NCI-H2171 (cell line): ENCODE measurements around the gene LEFTY2.
"Not testable (repeated sequence)": the region's sequence is repeated elsewhere in the genome, so short reads cannot be mapped to it uniquely, and the experiment has no call there.

Source experiments
- DNase-seq: peaks from one replicate; lab custom pipeline; 2025; lab: John Stamatoyannopoulos, UW

The LEFTY2 gene

DNA sequence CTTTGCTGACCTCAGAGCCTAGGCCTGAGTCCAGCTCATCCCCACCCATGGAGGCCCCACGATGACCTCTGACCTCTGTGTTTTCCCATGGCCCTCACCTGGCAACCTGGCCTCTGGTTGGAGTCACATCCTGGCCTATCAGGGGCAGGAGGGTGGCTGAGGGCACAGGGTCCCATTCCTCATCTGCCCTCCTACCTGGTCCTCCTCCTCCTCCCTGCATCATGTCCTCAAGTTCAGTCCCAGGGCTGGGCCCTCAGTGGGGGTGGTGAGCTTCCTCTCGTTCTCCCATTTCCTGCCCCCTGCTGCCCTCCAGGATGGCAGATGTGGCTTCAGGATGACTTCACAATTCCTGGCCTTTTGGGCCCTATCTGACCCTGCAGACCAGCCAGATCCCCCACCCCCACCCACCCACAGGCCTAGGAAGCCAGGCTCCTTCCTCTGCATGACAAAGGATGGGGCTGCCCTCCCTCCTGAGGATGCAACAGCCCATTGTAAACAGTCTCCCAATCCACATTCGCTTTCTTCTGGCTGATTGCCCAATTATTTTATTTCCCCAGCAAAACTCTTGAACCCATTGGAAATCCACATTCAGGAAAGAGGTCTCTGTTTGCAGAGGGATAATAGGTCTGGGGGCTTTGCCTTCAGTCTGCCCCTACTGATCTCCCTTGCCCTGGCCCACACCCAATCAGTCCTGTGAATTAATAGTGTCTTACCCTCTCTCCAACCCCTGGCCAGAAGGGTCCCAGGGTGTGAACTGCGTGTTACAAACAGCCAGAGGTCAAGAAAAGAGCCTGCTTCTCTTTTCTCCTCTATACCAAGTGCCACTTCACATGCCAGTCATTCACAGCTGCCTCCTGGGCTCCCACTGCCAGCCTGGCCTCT is 41.7 kb downstream of the LEFTY2 start:
- no peak for DNase-seq

DNA sequence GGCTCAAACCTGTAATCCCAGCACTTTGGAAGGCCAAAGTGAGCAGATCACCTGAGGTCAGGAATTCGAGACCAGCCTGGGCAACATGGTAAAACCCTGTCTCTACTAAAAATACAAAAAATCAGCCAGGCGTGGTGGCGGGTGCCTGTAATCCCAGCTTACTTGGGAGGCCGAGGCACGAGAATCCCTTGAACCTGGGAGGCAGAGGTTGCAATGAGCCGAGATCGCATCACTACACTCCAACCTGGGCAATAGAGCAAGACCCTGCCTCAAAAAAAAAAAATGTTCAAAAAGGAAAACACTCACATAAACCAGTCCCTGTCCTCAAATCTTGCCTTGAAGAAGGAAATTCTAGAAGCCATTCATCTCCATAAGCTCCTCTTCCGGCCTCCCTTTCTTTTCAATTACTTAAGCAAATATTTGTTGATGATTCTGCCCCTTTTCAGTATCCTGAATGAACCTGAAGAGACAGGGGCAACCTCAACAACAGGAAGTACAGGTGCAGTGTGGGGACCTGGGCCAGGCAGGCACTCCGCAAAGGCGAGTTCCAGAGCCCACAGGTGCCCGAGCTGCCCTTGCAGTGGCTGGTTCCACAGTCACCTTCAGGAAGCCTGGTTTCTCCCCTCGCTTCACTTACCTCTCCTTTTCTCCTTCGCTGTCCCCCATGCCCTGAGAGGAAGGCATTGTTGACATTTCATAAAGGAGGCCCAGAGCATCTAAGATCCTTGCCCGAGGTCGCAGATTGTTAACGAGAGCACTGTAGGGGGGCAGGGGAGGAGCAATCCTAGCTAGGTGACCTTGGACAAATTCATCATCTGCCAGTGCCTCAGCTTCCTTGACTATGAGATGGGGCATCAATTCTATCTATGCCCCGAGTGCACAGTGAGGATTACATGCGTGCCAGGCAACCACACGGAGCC is 43.2 kb downstream of the LEFTY2 start:
- DNase-seq, result no peak

DNA sequence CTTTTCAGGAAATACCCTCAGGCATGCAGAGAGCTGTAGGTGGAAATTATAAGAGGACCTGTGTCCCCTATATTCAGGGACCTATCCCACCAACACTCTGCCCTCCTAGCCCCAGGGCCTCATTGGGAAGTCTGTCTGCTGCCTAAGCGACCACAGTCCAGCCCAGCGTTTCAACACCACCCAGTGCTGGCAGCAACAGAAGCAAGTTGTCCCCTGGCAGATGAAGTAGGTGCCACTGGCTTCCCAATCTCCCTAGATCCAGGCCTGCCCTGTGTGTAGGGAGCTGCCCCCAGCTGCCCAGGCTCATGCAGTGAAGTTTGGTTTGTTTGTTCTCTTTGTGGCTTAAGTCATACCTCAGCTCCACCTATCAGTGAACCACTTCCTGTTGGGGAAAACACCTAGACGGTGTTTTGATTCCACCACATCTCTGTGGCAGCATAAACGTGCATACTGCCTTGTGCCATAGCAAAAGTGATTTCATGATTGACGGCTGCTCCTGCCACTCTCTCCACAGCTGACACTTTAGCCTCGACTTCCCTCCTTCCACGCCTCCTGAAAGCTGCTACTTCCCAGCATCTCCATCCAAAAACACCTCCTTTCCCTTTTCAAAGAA is 44.0 kb downstream of the LEFTY2 start:
- no peak for DNase-seq

DNA sequence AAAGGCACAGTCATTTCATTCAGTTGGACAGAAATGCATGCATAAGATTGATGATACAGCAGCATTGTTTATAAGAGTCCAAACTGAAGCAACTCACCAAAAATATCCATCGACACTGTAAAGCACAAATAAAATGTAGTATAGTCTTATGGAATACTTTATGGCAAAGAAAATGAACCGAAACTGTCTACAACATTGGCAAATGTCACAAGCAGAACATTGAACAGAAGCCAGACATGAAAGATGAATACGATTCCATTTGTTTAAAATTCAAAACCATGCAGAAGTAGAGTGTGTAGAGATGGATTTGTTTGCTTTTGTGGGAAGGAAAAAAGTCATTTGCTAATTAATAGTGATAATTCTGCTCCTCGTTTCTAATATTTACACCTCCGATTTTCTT is 44.5 kb downstream of the LEFTY2 start:
- no peak for DNase-seq

DNA sequence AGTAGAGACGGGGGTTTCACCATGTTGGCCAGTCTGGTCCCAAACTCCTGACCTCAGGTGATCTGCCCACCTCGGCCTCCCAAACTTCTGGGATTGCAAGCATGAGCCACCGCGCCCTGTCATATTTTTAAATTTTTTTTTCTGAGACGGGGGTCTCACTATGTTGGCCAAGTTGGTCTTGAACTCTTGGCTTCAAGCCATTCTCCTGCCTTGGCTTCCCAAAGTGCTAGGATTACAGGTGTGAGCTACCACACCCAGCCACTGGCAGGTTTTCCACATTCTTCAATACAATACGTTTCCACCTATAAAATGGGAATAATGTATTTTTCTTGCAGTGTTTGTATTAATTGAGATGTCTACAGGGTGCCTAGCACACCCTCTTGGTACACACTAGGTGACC is 48.7 kb downstream of the LEFTY2 start:
- no peak for DNase-seq

DNA sequence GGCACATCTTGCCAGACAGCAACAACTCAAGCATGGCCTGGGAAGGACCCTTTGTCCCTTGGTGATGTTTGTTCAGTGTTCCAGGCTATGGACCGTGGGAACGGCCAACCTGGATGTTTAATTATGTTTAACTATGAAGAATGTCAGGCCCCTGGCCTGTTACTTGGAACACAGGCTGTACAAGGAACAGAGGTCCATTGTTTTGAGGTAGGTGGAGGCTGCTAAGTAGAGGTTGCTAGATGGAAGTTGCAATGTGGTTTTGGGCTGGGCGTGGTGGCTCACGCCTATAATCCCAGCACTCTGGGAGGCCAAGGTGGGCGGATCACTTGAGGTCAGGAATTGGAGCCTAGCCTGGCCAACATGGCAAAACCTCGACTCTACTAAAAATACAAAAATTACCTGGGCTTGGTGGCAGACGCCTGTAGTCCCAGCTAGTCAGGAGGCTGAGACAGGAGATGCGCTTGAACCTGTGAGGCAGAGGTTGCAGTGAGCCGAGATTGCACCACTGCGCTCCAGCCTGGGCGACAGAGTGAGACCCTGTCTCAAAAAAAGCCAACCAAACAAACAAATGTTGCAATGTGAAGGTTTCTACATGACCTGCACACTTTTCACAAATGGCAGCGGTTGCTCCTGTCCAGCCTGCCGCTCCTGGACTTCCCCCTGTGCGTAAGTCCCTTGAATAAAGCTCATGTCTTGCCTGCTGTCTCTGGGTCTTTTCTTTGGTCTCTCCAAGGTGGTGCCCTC is 49.6 kb downstream of the LEFTY2 start:
- DNase-seq, result no peak

DNA sequence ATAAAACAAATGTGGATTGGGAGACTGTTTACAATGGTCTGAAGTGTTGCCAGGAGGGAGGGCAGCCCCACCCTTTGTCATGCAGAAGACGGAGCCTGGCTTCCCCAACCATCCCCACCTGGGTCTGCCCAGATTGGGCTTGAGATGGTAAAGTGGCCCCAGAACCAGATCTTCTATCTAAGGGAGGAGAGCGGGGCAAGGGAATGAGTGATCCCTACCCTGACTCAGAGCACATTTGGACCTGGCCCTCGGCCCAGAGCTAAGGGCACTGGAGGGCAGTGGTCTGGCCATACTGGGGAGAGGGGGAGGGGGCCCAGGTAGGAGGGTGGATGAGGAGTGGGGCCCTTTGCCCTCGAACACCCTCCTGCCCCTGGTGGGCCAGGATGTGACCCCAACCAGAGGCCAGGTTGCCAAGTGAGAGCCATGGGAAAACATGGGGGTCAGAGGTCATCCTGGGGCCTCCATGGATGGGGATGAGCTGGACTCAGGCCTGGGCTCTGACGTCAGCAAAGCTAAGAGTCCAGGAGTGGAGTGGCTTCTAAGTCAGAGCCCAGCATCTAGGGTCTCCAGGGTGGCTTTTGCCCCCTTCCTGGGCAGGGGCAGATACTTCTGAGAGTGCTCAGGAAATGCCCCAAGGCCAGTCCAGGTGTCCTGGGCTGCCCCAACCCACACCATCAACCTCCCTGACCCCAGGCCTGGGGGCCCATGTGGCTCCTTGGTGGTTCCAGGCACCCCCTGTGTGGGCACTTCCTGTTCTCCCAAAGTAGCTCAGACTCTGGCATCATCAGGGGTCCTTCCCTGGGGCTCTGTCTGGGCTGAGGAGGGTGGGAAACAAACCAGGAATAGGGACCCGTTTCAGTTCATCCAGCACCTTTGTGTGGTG is 50.4 kb downstream of the LEFTY2 start:
- DNase-seq, result no peak

DNA sequence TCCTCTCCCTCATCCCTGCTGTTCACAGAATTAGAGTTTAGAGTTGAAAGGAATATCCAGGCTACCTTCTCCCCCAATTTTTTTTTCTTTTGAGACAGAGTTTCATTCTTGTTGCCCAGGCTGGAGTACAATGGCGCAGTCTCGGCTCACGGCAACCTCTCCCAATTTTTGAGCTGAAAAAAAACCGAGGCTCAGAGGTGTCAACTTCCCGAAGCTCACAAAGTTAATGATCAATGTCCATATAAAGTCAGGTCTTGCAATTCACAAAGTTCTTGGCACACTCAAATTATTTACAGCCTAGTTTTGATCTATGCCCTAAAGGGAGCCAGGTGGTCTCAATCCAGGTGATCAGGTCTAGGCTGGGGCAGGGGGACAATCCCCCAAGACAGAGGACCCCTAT is 51.3 kb downstream of the LEFTY2 start:
- DNase-seq, result no peak

DNA sequence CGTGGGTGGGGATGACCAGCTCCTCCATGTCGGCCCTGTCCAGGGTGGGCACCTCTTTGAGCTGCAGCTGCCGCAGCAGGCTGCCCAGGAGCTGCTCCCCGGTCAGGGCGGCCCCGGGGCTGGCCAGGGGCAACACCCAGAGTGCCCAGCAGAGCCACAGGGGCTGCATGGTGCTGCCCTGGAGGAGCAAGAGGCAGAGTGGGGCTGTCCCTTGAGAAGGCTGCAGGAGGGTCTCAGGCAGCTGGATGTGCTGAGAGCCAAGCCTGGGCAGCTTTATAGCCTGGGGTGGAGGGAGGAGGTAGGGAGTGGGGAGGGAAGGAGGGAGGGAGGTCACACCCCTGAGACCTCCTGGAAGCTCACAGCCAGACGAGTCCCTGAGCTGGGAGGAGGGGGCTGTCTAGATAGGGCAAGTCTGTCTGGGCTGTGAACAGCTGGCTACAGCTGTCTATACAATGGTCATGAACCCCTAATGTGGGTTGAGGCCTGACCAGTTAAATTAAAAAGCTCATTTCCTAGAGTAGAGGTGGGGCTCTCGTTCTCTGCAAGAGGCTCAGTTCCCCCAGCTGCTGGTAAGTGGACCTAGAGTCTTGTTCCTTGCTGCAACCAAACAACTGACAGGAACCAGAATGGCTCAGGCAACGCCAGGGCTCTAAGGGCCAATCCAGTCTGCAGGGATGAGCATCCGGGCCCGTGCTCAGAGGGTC is 52.0 kb downstream of the LEFTY2 start, which contains the start of gene LEFTY1:
Gene LEFTY1 (minus strand): TSS at position 249 of the 704 bp plus-strand sequence. CDS start 80 bp downstream, at position 169.
- no peak for DNase-seq

DNA sequence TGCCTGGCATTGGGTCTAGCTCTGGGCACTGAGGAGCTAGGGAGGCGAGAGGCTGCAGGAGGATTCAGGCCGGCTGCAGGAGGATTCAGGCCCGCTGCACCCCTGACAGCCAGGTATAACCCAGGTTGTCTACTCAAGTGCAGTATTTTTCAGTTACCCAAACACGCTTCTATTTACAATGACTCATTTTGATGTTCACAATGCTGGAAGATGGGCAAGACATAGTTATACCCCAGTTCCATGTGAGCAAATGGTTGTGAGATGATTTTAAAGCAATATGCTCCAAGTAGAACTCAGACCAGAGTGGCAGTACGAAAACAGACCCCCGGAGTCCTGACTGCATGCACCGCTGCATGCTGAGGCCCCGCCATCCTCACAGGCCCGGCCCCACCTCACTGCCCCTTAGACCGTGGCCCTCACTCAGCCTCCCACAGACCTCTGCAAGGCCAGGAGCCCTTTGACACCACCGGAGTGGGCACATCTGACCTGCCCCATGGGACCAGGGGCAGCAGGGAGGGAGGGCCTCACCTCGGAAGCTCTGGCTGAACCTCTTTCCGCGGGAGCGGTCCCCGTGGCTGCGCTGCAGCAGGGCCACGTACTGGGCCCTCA is 52.6 kb downstream of the LEFTY2 start:
- DNase-seq, result no peak

DNA sequence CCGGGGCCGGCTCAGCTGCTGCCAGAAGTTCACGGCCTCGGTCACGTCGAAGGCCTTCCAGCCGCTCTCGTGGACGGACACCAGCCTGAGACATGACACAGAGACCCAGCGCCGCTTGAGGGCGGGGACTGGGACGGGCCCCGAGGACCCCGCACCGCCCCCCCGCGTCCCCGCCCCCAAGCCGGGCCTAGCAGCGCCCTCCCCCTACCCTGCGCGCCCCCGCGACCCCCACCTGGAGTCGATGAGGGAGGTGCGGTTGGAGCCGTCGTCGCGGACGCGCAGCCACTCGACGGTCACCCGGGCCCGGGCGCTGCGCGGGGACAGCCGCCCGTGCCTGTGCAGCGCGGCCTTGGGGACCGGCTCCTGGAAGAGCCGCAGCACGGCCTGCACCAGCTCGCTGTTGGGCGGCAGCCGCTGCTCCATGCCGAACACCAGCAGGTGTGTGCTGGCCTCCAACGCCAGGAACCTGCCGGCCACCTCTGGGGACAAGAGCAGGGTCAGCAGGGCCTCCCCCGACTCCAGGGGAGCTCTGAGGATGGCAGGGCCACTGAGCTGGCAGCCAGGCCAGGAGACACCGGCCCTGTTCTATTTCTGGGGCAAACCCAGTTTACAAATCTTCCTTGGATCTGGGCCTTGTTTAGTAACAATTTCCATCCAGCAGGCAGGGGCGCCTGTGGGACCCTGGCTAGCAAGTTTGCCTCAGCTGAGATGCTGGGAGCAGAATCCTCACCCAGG is 53.3 kb downstream of the LEFTY2 start:
- DNase-seq, result not testable (repeated sequence)

DNA sequence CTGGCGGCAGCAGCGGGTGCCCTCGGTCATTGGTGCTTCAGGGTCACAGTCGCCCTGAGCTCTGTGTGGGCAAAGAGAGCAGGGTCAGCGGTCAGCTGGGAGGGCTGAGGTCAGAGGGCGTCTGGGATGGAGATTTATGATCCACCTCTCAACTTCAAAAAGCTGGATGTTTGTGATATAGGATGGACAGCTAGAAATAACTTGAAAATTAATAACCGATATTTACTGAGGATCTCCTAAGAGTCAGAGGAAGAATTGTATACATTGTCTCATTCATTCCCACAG is 54.0 kb downstream of the LEFTY2 start:
- DNase-seq, result no peak
